Lung microvascular endothelial cell (primary cell): ENCODE results near the gene RRP8. TPM values are rescaled to one million over a fixed set of nuclear protein-coding genes. Genes with fewer than 3 reads are reported as not detected.

Source experiments
- DNase-seq, 2 donors: peaks; one replicate each; pipeline versions ENCODE4 v3.0.0 to v3.0.0-alpha.2; 2010; ENCODE audit warnings: low read depth in 2 of 2
- total RNA-seq: library from RNA; depleted of rRNA; stranded (reverse); fragments of >200 nt; gene quantifications from 2 replicates; pipeline ENCODE4 v1.2.1, GENCODE V29; 2014

Gene RRP8
- total RNA-seq, 1 donor from 2014 or later = 10.3 TPM

GRCh38 chr11:6617315-6617781 lies 13.9 kb upstream of the RRP8 start:
- DNase-seq = peak; percentile 80 to 81

GRCh38 chr11:6616596-6617250 lies 13.3 kb upstream of the RRP8 start:
- DNase-seq = no peak

GRCh38 chr11:6615882-6616585 lies 12.6 kb upstream of the RRP8 start:
- DNase-seq = peak in 1 of 2 donors; percentile 72

GRCh38 chr11:6615046-6615445 lies 11.6 kb upstream of the RRP8 start:
- no peak for DNase-seq

GRCh38 chr11:6614446-6614845 lies 11.0 kb upstream of the RRP8 start:
- no peak for DNase-seq

- DNase-seq = no peak
These were observed 10.1 kb upstream of the RRP8 start for GRCh38 chr11:6613496-6613895.

GRCh38 chr11:6612213-6613041 lies 9.0 kb upstream of the RRP8 start, which contains the start of gene TAF10:
TSS of gene TAF10 (minus strand) at chr11:6612216. CDS start at chr11:6612189, 27 bp downstream.
- DNase-seq = peak; percentile 97 to 98

- DNase-seq = no peak
These were observed 8.5 kb upstream of the RRP8 start for GRCh38 chr11:6611963-6612212.

- DNase-seq = peak; percentile 46
These were observed 7.9 kb upstream of the RRP8 start for GRCh38 chr11:6611092-6611962.

- DNase-seq = no peak
These were observed 7.2 kb upstream of the RRP8 start for GRCh38 chr11:6610591-6610990.

GRCh38 chr11:6609502-6610015 lies 6.1 kb upstream of the RRP8 start:
- no peak for DNase-seq

- no peak for DNase-seq
These were observed 5.5 kb upstream of the RRP8 start for GRCh38 chr11:6608726-6609501.

- DNase-seq = no peak
These were observed 4.6 kb upstream of the RRP8 start for GRCh38 chr11:6608011-6608410.

- no peak for DNase-seq
These were observed 3.9 kb upstream of the RRP8 start for GRCh38 chr11:6607190-6607795.

- DNase-seq = peak; percentile 89 to 95
These were observed 3.2 kb upstream of the RRP8 start for GRCh38 chr11:6606471-6607189.

GRCh38 chr11:6604790-6605189 lies 1.4 kb upstream of the RRP8 start:
- DNase-seq = no peak

- peak; percentile 77 to 81 for DNase-seq
These were observed 738 bp upstream of the RRP8 start for GRCh38 chr11:6604081-6604626.

GRCh38 chr11:6602096-6602940 lies 1.1 kb downstream of the RRP8 start:
- DNase-seq = no peak
